Femur (tissue), 1 donor: ENCODE results near the gene TAPBP.
"Not testable (repeated sequence)": the region's sequence is repeated elsewhere in the genome, so short reads cannot be mapped to it uniquely, and the experiment has no call there.

Experiments used
- DNase-seq: peaks from one replicate; pipeline ENCODE4 v3.0.0-alpha.2; 2017

The TAPBP gene

DNA sequence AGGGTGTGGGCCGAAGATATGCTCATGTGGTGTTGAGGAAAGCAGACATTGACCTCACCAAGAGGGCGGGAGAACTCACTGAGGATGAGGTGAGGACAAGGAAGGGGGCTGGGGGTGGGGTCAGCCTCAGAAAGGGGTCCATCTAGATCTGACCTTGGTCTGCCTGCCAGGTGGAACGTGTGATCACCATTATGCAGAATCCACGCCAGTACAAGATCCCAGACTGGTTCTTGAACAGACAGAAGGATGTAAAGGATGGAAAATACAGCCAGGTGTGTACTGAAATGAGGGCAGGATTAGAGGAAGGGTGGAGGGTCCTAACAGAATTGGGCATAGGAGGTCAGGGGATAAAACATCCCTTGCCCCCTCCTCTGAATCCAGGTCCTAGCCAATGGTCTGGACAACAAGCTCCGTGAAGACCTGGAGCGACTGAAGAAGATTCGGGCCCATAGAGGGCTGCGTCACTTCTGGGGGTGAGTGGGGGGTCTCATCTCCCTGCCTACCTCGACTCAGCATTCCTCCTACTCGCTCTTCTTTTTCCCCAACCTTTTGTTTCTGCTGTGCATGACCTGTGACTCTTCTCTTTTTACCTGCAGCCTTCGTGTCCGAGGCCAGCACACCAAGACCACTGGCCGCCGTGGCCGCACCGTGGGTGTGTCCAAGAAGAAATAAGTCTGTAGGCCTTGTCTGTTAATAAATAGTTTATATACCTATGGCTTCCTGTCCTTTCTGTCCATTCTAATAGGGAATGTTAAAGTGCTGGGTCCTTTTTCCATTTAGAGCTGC is 37.9 kb downstream of the TAPBP start:
- DNase-seq: not testable (repeated sequence)

DNA sequence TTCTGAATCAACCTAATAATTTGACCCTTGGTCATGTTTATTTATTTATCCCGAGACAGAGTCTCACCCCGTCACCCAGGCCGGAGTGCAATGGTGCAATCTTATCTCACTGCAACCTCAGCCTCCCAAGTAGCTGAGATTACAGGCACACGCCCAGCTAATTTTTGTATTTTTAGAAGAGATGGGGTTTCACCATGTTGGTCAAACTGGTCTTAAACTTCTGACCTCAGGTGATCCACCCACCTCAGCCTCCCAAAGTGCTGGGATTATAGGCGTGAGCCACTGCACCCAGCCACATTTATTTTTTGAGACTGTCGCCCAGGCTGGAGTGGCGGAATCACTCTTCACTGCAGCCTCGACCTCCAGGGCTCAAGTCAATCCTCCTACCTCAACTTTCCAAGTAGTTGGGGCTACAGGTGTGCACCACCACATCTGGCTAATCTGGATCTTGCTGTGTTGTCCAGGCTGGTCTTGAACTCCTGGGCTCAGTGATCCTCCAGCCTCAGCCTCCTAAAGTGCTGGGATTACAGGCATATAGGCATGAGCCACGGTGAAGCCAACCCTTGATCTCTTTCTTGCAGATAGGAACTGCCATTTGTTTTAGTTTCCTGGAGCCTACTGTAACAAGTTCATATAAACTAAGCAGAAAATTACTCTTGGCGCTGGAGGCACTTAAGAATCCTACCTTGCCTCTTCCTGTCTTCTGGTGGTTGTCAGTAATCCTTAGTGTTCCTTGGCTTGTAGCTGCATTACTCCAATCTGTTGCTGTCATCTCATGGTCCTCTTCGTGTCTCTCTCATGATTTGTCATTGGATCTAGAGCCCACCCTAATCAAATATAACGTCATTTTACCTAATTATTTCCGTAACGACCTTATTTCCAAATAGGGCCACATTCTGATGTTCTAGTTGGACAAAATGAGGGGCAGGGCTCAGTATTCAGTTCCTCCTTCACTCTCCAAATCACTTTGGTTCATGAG is 39.7 kb downstream of the TAPBP start:
- no peak for DNase-seq

DNA sequence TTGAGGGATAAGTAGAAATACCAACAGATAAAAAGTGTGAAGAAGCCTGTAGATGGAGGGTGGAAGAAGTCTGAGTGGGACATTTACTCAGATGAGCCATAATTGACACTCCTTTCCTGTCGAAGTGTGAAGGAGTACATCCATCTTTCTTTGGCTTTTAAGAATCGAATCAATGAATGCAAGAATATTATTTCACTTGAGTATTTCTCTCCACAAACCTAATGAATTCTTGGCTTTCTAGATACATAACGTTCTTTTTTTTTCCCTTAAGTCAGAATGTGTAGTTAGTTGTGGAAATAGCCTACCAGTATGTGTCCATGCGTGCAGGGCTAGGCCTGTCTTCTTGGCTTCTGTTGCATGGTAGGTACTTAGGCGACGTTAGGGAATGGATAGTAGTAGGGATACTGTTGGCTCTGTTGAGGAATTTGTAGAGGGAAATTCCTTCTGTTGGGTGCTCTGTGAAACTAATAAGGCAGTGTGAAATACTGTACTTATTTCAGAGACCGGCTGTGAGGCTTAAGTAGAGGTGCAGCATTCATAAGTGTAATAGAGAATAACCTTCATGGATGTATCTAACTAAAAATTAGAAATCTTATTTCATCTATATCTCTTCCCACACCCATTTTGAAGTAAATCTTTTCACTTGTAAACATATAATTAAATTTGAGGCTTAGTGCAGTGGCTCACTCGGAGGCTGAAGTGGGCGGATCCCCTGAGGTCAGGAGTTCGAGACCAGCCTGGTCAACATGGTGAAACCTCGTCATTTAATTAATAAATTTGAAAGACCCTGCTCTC is 40.6 kb downstream of the TAPBP start:
- no peak for DNase-seq

DNA sequence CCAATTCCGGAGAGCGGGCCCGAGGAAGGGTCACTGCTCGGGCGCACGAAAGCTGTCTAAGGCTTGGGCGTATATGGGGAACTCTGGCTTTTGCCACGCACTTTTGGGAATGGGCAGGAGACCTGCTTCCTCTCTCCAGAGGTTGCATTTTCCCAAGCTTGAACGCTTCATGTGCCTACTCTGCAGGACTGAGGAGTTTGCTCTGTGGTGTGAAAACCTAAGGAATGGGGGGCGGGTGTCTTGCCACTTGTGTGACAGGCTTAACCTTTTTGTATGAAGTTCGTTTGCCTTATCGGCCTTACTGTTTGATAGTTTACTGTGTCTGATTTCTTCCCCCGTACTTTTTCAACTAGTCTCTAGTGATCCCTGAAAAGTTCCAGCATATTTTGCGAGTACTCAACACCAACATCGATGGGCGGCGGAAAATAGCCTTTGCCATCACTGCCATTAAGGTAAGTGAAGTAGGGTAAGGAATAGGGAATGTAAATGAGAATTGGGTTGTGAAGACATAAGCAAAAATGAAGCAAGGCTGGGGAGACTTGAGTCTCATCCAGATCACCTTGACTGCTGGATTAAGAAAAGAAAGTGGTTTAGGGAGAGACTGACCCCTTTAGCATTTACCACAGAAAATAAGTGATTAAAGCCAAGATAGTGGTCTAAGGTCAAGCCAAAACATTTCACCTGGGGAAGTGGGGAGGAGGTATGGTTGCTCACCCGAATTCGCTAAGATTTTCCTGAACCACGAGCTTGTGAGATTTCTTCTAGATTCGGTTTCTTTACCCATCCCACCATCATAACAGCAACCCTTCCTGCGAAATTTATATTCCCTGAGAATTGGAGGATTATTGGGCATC is 41.4 kb downstream of the TAPBP start:
- DNase-seq: no peak

DNA sequence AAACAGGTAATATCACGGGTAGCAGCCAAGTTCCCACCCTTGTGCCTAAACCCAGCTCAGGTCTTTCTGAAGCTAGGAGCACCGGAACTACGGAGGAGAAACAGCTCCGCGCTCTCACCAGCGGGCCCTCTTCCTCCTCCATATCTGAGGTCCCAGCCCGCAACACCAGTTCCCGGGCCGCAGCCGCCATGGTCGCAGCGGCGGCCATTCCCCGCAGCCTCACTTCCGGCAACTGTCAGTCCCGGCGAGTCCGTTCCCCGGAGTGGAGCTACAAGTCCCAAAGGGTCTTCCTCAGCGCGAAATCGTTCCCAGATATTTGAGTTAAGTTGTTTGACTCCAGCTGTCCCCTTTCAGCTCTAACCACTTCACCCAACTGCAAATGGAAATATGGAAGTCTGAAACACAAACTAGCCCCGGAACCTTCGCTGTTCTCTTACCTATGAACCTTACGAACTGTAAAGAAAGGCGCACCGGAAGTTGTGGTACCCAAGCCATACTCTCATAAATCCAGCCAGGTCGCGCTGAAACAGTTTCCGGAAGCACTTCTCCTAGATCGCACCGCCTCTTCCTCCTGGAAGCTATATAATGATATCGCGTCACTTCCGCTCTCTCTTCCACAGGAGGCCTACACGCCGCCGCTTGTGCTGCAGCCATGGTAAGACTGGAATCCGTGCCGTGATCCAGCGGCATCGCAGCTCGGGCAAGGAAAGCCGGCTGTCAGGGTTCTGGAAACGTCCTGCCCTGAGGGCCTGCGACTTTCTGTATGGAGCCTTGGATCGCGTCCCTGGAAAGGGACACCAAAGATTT is 42.2 kb downstream of the TAPBP start, which contains the start of the genes RPS18 and VPS52:
Gene RPS18 (plus strand): TSS at position 608 of the 807 bp plus-strand sequence. CDS start 45 bp downstream, at position 653.
Gene VPS52 (minus strand): TSS at position 409 of the 807 bp plus-strand sequence. CDS start 201 bp downstream, at position 208.
- peak; percentile 97 for DNase-seq

DNA sequence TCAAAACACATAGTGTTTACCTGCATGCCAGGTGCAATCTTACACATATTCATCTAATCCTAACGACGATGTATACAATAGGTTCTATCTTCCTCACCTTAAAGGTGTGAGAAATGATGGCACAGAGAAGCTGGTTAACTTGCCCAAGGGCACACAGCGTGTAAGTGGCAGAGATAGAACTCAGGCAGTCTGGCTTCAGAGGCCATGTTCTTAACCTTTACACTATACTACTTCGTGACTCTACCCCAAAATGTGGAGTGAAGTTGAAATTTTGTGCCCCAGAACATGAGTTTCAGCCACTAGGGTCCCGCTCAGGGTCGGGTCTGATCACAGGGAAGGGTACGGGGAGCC is 42.8 kb downstream of the TAPBP start:
- DNase-seq: no peak

DNA sequence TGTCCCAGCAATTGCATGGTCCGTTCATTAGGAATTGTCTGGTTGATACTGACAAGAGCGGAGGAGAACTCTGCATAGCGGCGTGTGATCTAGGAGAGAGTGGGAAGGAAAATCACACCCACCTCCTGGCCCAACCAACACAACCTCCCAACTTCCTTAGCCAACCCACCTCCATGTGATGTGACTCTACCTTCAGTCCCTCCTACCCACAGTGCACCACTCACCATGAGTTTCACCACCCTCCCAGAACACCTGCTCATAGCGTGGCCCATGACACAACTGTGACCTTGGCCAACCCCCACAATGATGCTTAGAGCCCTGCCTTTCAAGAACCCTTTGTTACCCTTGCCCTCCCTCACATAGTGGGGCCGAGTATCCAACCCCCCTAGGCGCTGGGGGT is 49.9 kb downstream of the TAPBP start:
- DNase-seq: no peak

DNA sequence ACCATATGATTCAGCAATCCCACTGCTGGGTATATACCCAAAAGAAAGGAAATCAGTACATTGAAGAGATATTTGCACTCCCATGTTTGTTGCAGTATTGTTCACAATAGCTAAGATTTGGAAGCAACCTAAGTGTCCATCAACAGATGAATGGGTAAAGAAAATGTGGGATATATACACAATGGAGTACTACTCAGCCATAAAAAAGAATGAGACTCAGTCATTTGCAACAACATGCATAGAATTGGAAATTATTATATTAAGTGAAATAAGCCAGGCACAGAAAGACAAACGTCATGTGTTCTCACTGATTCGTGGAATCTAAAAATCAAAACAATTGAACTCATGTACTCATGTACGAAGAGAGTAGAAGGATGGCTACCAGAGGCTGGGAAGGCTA is 51.4 kb downstream of the TAPBP start:
- DNase-seq: not testable (repeated sequence)

DNA sequence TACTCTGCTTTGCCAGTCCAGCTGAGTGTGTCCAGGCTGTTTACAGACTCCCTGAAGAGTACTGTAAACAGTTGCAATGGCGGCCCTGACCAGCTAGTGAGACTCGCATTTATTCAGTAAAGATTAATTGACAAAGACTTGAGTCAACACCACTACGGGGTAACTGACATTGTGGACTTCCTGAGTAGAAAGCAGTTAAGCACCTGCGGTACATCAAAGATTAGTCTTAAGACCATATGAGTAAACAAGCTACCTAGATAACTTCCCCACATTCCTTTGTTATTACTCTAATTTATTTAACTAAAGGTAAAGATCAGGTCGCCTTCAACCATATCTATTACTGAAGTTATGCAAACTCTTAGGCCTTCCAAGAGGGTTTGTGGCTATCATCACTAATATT is 54.8 kb downstream of the TAPBP start:
- DNase-seq: no peak

DNA sequence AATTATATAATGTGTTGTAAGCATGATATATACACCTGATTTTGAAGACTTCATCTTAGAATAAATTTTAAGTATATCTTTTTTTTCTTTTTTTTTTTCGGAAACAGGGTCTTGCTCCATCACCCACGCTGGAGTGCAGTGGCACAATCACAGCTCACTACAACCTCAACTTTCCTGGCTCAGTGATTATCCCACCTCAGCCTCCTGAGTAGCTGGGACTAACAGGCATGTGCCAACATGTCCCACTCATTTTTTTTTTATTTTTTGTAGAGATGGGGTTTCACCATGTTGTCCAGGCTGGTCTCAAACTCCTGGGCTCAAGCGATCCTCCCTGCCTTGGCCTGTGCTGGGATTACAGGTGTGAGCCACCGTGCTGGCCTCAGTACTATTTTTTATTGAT is 59.3 kb downstream of the TAPBP start:
- DNase-seq: no peak

DNA sequence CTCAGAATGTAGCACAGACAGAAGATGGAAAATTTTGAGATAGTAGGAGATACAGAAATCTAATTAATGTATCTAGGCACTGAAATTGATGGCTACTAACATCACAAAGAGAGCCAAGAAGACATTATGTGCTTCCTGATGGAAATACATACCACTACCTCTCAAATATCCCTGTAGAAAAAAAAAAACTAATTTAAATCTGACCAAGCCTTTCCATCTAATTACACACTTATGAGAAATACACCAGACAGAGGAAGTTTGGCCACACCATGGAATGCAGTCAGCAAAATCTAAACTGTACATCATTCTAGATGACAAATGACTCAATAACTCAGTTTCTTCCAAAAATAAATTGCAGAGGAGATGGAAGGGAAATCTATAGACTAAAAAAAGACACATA is 61.1 kb downstream of the TAPBP start:
- no peak for DNase-seq

DNA sequence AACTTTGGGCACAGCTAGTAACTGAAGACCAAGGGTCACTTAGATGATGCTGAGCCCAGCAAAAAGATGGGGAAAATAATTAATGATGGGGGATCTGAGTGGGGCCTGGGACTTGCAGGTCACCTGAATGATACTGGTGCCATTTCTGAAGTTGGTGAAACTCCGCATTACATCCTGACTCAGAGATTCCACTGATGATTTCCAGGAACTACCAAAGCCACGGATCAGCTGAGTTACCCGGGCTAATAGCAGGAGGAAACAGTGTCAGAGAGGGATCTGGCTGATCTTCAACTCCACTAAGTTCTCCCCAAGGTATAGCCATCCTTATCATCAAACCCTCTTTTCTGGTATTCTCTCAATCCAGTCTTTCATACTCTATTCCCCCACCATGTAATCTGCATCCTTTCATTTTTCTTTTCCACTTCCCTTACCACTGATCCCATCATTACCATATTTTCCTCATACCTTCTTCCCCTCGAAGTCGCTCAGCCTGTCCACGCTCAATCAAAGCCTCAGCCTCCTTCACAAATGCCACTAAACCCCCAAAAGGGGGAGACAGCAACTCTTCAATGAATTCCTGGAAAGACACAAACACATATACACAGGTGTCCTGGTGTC is 62.4 kb downstream of the TAPBP start:
- no peak for DNase-seq

DNA sequence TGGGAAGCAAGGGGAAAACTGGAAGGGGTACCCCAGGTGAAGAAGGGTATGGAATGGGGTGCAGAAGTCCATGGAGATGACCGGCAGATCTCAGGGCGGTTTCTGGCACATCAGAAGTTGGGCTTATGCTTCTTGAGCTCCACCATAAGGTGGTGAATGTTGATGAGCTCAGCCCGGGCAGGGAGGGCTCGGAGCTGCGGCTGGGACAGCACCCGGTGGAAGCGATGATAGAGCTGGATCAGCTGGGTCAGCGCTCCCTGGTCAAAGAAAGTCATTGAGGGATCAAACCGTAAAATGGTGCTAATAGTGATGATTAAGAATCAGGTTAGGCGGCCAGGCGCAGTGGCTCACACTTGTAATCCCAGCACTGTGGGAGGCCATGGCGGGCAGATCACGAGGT is 63.1 kb downstream of the TAPBP start:
- no peak for DNase-seq

DNA sequence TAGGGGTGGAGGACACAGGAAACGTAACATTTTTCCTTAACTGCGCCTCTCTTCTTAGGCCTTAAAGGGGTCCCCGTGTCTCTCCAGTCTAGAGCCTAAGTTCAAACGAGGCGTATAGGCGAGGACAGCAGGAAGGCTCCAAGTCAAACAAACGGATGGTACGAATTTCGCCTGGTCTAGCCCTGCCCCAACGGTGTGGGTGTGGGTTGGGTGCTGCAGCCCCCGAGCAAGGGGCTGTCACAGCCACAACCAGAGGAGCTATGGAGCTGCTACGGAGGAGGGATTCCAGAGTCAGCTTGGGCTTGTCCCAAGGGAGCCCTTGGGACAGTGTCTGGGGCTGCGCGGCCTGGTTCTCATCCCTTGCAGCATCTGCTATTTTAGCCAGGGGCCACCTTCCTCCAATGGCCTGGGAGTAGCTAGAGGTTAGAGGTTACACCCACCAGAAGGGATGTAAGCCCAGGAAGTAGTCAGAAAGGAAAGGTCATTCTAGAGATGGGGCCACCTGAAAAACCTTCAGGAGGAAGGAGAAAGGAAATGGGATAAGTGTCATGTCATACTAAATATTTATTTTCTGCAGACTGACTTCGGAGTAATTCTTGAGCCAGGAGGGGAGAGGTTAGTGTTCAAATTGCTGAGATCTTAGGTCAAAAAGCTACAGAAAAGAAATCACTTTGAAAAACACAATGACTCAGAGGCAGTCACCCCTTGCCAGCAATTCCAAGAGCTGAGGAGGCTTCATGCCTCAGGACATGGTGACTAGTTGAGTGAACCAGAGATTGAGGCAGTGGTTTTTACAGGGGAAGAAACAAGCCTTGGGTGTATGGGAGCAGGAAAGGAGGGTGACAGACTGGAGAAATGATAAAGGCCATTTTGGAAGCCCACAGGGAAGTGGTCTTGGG is 63.9 kb downstream of the TAPBP start:
- peak; percentile 29 for DNase-seq
